Measurements from ENCODE around the gene ASPG.
"Not testable (repeated sequence)": the region's sequence is repeated elsewhere in the genome, so short reads cannot be mapped to it uniquely, and the experiment has no call there.

DNA sequence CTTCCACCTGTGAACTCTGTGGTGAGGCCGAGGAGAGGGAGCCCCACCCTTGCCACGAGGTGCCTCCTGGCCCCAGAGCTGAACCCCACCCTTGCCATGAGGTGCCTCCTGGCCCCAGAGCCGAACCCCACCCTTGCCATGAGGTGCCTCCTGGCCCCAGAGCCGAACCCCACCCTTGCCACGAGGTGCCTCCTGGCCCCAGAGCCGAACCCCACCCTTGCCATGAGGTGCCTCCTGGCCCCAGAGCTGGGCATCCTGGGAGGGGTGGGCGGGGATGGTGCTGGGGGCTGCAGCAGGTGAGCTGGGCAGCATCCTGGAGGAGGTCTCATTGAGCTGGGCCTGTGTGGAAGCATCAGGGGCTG, 67.9 kb downstream of the ASPG start:
- TF ChIP-seq, protein P1, sequence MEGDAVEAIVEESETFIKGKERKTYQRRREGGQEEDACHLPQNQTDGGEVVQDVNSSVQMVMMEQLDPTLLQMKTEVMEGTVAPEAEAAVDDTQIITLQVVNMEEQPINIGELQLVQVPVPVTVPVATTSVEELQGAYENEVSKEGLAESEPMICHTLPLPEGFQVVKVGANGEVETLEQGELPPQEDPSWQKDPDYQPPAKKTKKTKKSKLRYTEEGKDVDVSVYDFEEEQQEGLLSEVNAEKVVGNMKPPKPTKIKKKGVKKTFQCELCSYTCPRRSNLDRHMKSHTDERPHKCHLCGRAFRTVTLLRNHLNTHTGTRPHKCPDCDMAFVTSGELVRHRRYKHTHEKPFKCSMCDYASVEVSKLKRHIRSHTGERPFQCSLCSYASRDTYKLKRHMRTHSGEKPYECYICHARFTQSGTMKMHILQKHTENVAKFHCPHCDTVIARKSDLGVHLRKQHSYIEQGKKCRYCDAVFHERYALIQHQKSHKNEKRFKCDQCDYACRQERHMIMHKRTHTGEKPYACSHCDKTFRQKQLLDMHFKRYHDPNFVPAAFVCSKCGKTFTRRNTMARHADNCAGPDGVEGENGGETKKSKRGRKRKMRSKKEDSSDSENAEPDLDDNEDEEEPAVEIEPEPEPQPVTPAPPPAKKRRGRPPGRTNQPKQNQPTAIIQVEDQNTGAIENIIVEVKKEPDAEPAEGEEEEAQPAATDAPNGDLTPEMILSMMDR (IDR thresholded peaks at IDR 0.05; ENCODE audit: insufficient read depth, low read length) = not testable (repeated sequence)
- TF ChIP-seq POLR2AphosphoS5 (IDR thresholded peaks at IDR 0.05; ENCODE audit: low read depth) = not testable (repeated sequence)
